SK-N-SH (cell line): ENCODE measurements around the gene CLCN6. TPM values are rescaled to one million over a fixed set of nuclear protein-coding genes. Genes with fewer than 3 reads are reported as not detected.

Source experiments
- CTCF ChIA-PET: fragments of 300-600, 350-600 bp; formaldehyde crosslinking; extraction: SDS; loops from one replicate; lab custom pipeline; 2021; lab: Yijun Ruan, JAX
- POLR2A ChIA-PET: fragments of 350-600 bp; sonication (Branson Sonifier 250); formaldehyde crosslinking; extraction: SDS; loops from one replicate; lab custom pipeline; 2020; ENCODE audit warnings: antibody characterized with exemption, inconsistent platforms; lab: Yijun Ruan, JAX
- DNase-seq: peaks from one replicate; pipeline ENCODE4 v3.0.0; 2012
- H2AFZ ChIP-seq: fragments of 200-600 bp; sonication (generic); 2 replicates; pipeline ENCODE4 v1.8.1; 2016; ENCODE audit warnings: antibody characterized with exemption, mild to moderate bottlenecking, low read depth
- H3F3A ChIP-seq: fragments of 200-600 bp; sonication (generic); replicated peaks from 2 replicates; pipeline ENCODE3; 2016; ENCODE audit warnings: antibody characterized with exemption, mild to moderate bottlenecking; ENCODE audit not compliant: insufficient read depth
- H3K27ac ChIP-seq, 2 experiments: fragments of 200-500 bp in 1 of 2; fragments of 200-600 bp in 1 of 2; sonication (Bioruptor generic) in 1 of 2; sonication (generic), shearing (Covaris generic) in 1 of 2; 2 replicates each; pipeline versions ENCODE4 v1.5.1 to v1.6.1; 2014 to 2016; ENCODE audit warnings: low read depth in 2 of 2, inconsistent platforms in 1 of 2, low read length in 1 of 2, mild to moderate bottlenecking in 1 of 2, mixed read lengths in 1 of 2
- H3K27me3 ChIP-seq: fragments of 200-600 bp; sonication (generic), shearing (Covaris generic); 2 replicates; pipeline ENCODE4 v1.6.1; 2016; ENCODE audit warnings: mixed run types; ENCODE audit not compliant: insufficient read depth
- H3K36me3 ChIP-seq, 2 experiments: fragments of 200-500 bp in 1 of 2; fragments of 200-600 bp in 1 of 2; sonication (Bioruptor generic) in 1 of 2; sonication (generic) in 1 of 2; replicated peaks in 1 of 2; 2 replicates each; pipeline versions ENCODE3 to v1.5.1; 2014 to 2016; ENCODE audit warnings: low read length in 1 of 2, mild to moderate bottlenecking in 1 of 2; ENCODE audit not compliant: insufficient read depth in 2 of 2, control insufficient read depth in 1 of 2
- H3K4me1 ChIP-seq, 2 experiments: fragments of 200-500 bp in 1 of 2; fragments of 200-600 bp in 1 of 2; sonication (Bioruptor generic) in 1 of 2; sonication (generic), shearing (Covaris generic) in 1 of 2; 2 replicates each; pipeline versions ENCODE4 v1.5.1 to v1.6.1; 2014 to 2016; ENCODE audit warnings: low read depth in 1 of 2, low read length in 1 of 2, mixed run types in 1 of 2; ENCODE audit not compliant: insufficient read depth in 2 of 2, control insufficient read depth in 1 of 2
- H3K4me2 ChIP-seq: fragments of 200-600 bp; sonication (generic), shearing (Covaris generic); 2 replicates; pipeline ENCODE4 v1.6.1; 2017; ENCODE audit warnings: mixed run types
- H3K4me3 ChIP-seq, 2 experiments: fragments of 200-500 bp in 1 of 2; fragments of 200-600 bp in 1 of 2; sonication (Bioruptor generic) in 1 of 2; sonication (generic), shearing (Covaris generic) in 1 of 2; 2 replicates each; pipeline versions ENCODE4 v1.5.1 to v1.8.1; 2014 to 2016; ENCODE audit warnings: low read depth in 2 of 2, inconsistent platforms in 1 of 2, low read length in 1 of 2, mild to moderate bottlenecking in 1 of 2, mixed read lengths in 1 of 2, moderate library complexity in 1 of 2
- H3K79me2 ChIP-seq: fragments of 200-600 bp; sonication (generic); 2 replicates; pipeline ENCODE4 v1.8.1; 2017; ENCODE audit warnings: mild to moderate bottlenecking; ENCODE audit not compliant: insufficient read depth
- H3K9ac ChIP-seq: fragments of 200-600 bp; sonication (generic); 2 replicates; pipeline ENCODE4 v1.6.1; 2017; ENCODE audit warnings: mixed run types
- H3K9me2 ChIP-seq: fragments of 200-600 bp; sonication (generic); 2 replicates; pipeline ENCODE4 v1.6.1; 2017; ENCODE audit warnings: mixed run types
- H3K9me3 ChIP-seq: fragments of 200-600 bp; sonication (generic); 2 replicates; pipeline ENCODE4 v1.6.1; 2017; ENCODE audit warnings: mixed run types, mild to moderate bottlenecking, moderate library complexity
- H4K20me1 ChIP-seq: fragments of 200-600 bp; sonication (generic); 2 replicates; pipeline ENCODE4 v1.6.1; 2017; ENCODE audit warnings: mild to moderate bottlenecking, mixed run types; ENCODE audit not compliant: insufficient read depth
- EP300 ChIP-seq, 2 experiments: IDR thresholded peaks; 2 replicates each; pipeline versions ENCODE4 v1.4.0 to v1.6.1; 2012; ENCODE audit warnings: borderline replicate concordance in 1 of 2, low read depth in 1 of 2, low read length in 1 of 2
- FOSL2 ChIP-seq: IDR thresholded peaks from 2 replicates; pipeline ENCODE4 v1.4.0; 2012; ENCODE audit warnings: low read depth, mild to moderate bottlenecking, moderate library complexity, borderline replicate concordance
- FOXJ3 ChIP-seq: sonication (generic); formaldehyde crosslinking; IDR thresholded peaks from 2 replicates; pipeline ENCODE4 v1.5.1; 2020; ENCODE audit warnings: mild to moderate bottlenecking, missing genetic modification reagents
- GABPA ChIP-seq: IDR thresholded peaks from 2 replicates; pipeline ENCODE4 v1.4.0; 2012; ENCODE audit warnings: low read depth, mild to moderate bottlenecking
- IRF3 ChIP-seq: fragments of 150-350 bp; IDR thresholded peaks from 2 replicates; pipeline ENCODE4 v1.6.1; 2016; ENCODE audit warnings: mild to moderate bottlenecking, low read depth, low read length
- MAX ChIP-seq: IDR thresholded peaks from 2 replicates; pipeline ENCODE4 v1.4.0; 2012; ENCODE audit warnings: low read depth
- NRF1 ChIP-seq: IDR thresholded peaks from 2 replicates; pipeline ENCODE4 v1.6.1; 2012; ENCODE audit warnings: low read depth, mild to moderate bottlenecking, low read length
- PBX3 ChIP-seq: IDR thresholded peaks from 2 replicates; pipeline ENCODE4; 2012
- RFX5 ChIP-seq: IDR thresholded peaks from 2 replicates; pipeline ENCODE4 v1.6.1; 2012; ENCODE audit warnings: mild to moderate bottlenecking, improper control_type of control experiment, low read length
- RXRA ChIP-seq: IDR thresholded peaks from 2 replicates; pipeline ENCODE4 v1.4.0; 2012; ENCODE audit warnings: low read depth, mild to moderate bottlenecking, borderline replicate concordance
- SIN3A ChIP-seq: IDR thresholded peaks from 2 replicates; pipeline ENCODE4 v1.6.1; 2012; ENCODE audit warnings: low read depth, mild to moderate bottlenecking, low read length, moderate library complexity, borderline replicate concordance
- SMC3 ChIP-seq: IDR thresholded peaks from 2 replicates; pipeline ENCODE4 v1.6.1; 2012; ENCODE audit warnings: low read depth, low read length, improper control_type of control experiment
- WGBS: methylation state at CpG from one replicate; pipeline ENCODE4 v1.1.6; 2017; ENCODE audit warnings: low lambda C conversion rate; 5-methylcytosine and 5-hydroxymethylcytosine counted together
- polyA plus RNA-seq, 3 experiments: library from polyadenylated mRNA; depleted of rRNA; stranded (reverse); fragments of >200 nt; gene quantifications; 2 replicates each; pipeline ENCODE4 v1.2.3, GENCODE V29; 2012
- TF ChIP-seq, protein P1 (sequence below): IDR thresholded peaks from 2 replicates; pipeline ENCODE4 v1.6.1; 2012; ENCODE audit warnings: mild to moderate bottlenecking, low read depth, low read length, moderate library complexity
- TF ChIP-seq, protein P2 (sequence below): IDR thresholded peaks from 2 replicates; pipeline ENCODE4 v1.4.0; 2012; ENCODE audit warnings: low read depth, borderline replicate concordance

The CLCN6 gene
- polyA plus RNA-seq, 1 of the 3 experiments (the other 2 are of a cell fraction) = 7.4 TPM

DNA sequence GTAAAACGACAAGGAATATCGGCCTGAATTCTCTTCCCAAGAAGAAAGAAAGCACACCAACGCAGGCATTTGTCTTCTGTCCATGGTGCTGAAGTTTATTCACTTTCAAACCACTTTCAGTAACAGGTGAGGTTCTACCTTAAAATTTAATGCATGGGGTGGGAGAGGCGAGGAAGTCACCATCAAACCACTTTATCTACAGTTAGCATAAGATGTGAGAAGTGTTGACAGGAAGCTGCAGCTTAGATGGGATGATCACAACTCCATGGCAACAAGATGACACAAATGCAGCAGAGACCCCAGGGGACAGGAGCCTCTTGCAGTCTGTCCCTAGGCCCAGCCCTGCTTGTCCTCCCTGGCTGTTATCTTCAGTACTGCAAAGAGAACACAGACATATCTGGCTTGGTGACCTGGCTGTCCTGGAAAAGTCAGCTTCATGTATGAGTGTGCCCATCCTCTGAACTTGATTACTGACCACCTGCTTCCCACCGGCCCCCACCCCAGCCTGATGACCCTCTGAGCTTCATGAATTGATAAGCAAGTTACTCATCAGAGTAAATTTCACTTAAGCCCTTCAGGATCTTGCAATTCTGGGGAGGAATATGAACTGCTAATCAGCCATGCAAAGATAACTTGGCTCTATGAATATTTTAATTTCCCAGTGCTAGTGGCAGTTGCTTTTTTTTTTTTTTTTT is 39.8 kb downstream of the CLCN6 start:
- POLR2A ChIA-PET = interaction anchor here (0.6 to 4.0 kb wide), 3 partner anchors 36 to 89 kb away, joined by 3 to 29 read pairs (median 15); partner anchors contain the start of gene PLOD1
- no peaks in the 10 kb centered on the region for H3K9me3 ChIP-seq
- no peaks in the 10 kb centered on the region for H3K9me2 ChIP-seq
- no peaks in the 10 kb centered on the region for H3F3A ChIP-seq
- H3K79me2 ChIP-seq = no peaks in the 10 kb centered on the region
- H3K4me1 ChIP-seq = peaks cover 0 to 52% of the 10 kb centered on the region in 2 experiments; a peak in 2 of 4 replicates
- H3K27me3 ChIP-seq = no peaks in the 10 kb centered on the region
- no peak overlapping the region for H3K4me2 ChIP-seq
- WGBS = 81% methylated on average over 5 of the region's 5 CpGs
- peak overlapping the region in 1 of 2 experiments; percentile 56; a peak in 2 of 4 replicates for H3K27ac ChIP-seq
- no peak overlapping the region for H3K4me3 ChIP-seq
- H4K20me1 ChIP-seq = peaks cover 6% of the 10 kb centered on the region; the same call in 1 of the 2 replicates
- DNase-seq = peak; percentile 57
- H3K9ac ChIP-seq = no peak overlapping the region
- CTCF ChIA-PET = interaction anchor here (0.6 to 15.4 kb wide), 6 partner anchors 14 to 156 kb away, joined by 3 to 316 read pairs (median 4); no protein-coding TSS in a partner anchor
- no peak overlapping the region for H2AFZ ChIP-seq
- peaks cover 22 to 26% of the 10 kb centered on the region in 2 experiments for H3K36me3 ChIP-seq
- TF ChIP-seq, protein P1, sequence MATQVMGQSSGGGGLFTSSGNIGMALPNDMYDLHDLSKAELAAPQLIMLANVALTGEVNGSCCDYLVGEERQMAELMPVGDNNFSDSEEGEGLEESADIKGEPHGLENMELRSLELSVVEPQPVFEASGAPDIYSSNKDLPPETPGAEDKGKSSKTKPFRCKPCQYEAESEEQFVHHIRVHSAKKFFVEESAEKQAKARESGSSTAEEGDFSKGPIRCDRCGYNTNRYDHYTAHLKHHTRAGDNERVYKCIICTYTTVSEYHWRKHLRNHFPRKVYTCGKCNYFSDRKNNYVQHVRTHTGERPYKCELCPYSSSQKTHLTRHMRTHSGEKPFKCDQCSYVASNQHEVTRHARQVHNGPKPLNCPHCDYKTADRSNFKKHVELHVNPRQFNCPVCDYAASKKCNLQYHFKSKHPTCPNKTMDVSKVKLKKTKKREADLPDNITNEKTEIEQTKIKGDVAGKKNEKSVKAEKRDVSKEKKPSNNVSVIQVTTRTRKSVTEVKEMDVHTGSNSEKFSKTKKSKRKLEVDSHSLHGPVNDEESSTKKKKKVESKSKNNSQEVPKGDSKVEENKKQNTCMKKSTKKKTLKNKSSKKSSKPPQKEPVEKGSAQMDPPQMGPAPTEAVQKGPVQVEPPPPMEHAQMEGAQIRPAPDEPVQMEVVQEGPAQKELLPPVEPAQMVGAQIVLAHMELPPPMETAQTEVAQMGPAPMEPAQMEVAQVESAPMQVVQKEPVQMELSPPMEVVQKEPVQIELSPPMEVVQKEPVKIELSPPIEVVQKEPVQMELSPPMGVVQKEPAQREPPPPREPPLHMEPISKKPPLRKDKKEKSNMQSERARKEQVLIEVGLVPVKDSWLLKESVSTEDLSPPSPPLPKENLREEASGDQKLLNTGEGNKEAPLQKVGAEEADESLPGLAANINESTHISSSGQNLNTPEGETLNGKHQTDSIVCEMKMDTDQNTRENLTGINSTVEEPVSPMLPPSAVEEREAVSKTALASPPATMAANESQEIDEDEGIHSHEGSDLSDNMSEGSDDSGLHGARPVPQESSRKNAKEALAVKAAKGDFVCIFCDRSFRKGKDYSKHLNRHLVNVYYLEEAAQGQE = peak; percentile 95
- TF ChIP-seq NRF1 (no peak), RXRA (no peak)

- Histone ChIP-seq H3F3A (no peaks in the 10 kb centered on the region), H3K79me2 (no peaks in the 10 kb centered on the region), H2AFZ (no peak within 1 kb of the TSS), H3K9me2 (no peaks in the 10 kb centered on the region), H3K27me3 (no peaks in the 10 kb centered on the region), H3K9me3 (no peaks in the 10 kb centered on the region), H4K20me1 (peaks cover 6% of the 10 kb centered on the region; the same call in 1 of the 2 replicates), H3K4me1 (peaks cover 0 to 32% of the 10 kb centered on the region in 2 experiments; a peak in 2 of 4 replicates), H3K4me3 (no peak within 1 kb of the TSS), H3K9ac (no peak within 1 kb of the TSS), H3K27ac (peak within 1 kb of the TSS in 1 of 2 experiments; percentile 92; a peak in 2 of 4 replicates), H3K36me3 (peaks cover 4 to 12% of the 10 kb centered on the region in 2 experiments), H3K4me2 (no peak within 1 kb of the TSS)
- WGBS = 61% methylated on average over 18 of the region's 18 CpGs
- peak; percentile 91 for DNase-seq
- CTCF ChIA-PET = interaction anchor here (0.7 to 15.4 kb wide), 8 partner anchors 9 to 154 kb away, joined by 3 to 316 read pairs (median 4); no protein-coding TSS in a partner anchor
- POLR2A ChIA-PET = interaction anchor here (1.4 to 4.0 kb wide), 3 partner anchors 15 to 61 kb away, joined by 4 to 29 read pairs (median 15); no protein-coding TSS in a partner anchor
- TF ChIP-seq FOSL2 (no peak), FOXJ3 (CRISPR knock-in tag) (peak; percentile 72; the same call in 1 of the 2 replicates), RFX5 (no peak), GABPA (no peak), MAX (0 out of 2 replicates have a peak, but pooled peaks have one; percentile 32), SMC3 (no peak), IRF3 (no peak), EP300 (IDR thresholded peaks at IDR 0.05; ENCODE audit: borderline replicate concordance in 1 of 2, low read depth in 1 of 2, low read length in 1 of 2) (peak in 1 of 2 experiments; percentile 64; a peak in 2 of 4 replicates), PBX3 (no peak), RXRA (no peak), SIN3A (no peak)
- TF ChIP-seq, protein P2, sequence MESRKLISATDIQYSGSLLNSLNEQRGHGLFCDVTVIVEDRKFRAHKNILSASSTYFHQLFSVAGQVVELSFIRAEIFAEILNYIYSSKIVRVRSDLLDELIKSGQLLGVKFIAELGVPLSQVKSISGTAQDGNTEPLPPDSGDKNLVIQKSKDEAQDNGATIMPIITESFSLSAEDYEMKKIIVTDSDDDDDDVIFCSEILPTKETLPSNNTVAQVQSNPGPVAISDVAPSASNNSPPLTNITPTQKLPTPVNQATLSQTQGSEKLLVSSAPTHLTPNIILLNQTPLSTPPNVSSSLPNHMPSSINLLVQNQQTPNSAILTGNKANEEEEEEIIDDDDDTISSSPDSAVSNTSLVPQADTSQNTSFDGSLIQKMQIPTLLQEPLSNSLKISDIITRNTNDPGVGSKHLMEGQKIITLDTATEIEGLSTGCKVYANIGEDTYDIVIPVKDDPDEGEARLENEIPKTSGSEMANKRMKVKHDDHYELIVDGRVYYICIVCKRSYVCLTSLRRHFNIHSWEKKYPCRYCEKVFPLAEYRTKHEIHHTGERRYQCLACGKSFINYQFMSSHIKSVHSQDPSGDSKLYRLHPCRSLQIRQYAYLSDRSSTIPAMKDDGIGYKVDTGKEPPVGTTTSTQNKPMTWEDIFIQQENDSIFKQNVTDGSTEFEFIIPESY = no peak
These were observed 41.8 kb downstream of the CLCN6 start, which contains the start of gene NPPA for GRCh38 chr1:11847667-11848372. TSS of gene NPPA (minus strand) at chr1:11847783. CDS start at chr1:11847684, 99 bp downstream.
